DMS153 treated with DMSO at 0.1 percent for 48 hours (cell line): Measurements from ENCODE around the gene MOK.
"Not testable (repeated sequence)": the region's sequence is repeated elsewhere in the genome, so short reads cannot be mapped to it uniquely, and the experiment has no call there.

Source experiments
- DNase-seq: peaks from one replicate; lab custom pipeline; 2025; ENCODE audit not compliant: unreplicated experiment; lab: John Stamatoyannopoulos, UW

The MOK gene

GRCh38 chr14:102249981-102250380 lies 55.0 kb downstream of the MOK start:
- DNase-seq, result no peak

GRCh38 chr14:102249041-102249440 lies 55.9 kb downstream of the MOK start:
- no peak for DNase-seq

GRCh38 chr14:102248121-102248520 lies 56.8 kb downstream of the MOK start:
- DNase-seq, result no peak

- DNase-seq, result no peak
Measured at GRCh38 chr14:102246071-102246470, 58.9 kb downstream of the MOK start.

GRCh38 chr14:102243795-102244194 lies 61.2 kb downstream of the MOK start:
- not testable (repeated sequence) for DNase-seq

GRCh38 chr14:102241147-102241546 lies 63.8 kb downstream of the MOK start:
- DNase-seq, result no peak

- DNase-seq, result not testable (repeated sequence)
Measured at GRCh38 chr14:102240481-102240880, 64.5 kb downstream of the MOK start.

DNA sequence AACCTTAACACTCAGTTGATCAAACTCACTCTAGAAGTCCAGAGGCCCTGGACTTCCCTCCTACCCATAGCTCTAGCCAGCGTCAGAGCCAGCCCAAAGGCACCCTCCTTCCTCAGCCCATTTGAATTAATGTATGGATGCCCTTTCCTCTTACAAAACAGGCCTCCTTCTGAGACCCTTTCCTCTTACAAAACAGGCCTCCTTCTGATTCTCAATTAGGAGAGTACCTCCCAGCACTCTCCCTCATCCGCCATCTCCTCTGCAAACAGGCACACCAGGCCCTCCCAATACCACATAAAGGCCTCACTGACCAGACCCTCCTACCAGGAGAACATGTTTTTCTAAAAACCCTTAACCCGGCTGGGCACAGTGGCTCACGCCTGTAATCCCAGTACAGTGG lies 65.7 kb downstream of the MOK start:
- DNase-seq, result no peak

- DNase-seq, result no peak
Measured at GRCh38 chr14:102238766-102239165, 66.2 kb downstream of the MOK start.

DNA sequence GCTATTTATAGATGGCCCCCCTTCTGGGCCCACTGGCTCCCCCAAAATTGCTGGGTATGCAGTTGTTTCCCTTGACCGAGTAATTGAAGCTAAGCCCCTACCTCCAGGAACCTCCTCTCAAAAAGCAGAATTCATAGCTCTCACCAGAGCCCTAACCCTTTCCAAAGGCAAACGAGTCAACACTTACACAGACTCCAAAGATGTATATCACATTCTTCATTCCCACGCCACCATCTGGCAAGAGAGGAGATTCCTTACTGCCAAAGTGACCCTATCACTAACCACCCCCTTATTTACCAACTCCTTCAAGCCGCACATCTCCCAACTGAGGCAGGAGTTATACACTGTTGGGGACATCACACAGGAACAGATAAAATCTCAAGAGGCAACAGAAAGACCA lies 66.8 kb downstream of the MOK start:
- no peak for DNase-seq

DNA sequence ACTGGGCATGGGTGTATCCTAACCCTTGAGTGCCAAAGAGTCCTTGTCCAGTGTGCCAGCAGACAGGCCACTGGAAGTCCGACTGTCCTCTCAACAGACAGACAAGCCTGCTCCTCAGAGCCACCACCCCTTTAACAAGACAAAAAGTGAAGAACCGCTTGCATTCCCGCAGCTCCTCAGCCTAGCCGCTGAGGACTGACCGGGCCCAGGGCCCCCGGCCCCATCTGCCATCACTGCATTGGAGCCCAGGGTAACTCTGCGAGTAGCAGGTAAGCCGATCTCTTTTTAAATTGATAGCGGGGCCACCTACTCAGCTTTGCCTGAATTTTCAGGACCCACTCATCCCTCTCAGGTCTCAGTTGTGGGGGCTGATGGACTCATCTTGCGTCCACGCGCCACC lies 68.9 kb downstream of the MOK start:
- DNase-seq, result no peak

DNA sequence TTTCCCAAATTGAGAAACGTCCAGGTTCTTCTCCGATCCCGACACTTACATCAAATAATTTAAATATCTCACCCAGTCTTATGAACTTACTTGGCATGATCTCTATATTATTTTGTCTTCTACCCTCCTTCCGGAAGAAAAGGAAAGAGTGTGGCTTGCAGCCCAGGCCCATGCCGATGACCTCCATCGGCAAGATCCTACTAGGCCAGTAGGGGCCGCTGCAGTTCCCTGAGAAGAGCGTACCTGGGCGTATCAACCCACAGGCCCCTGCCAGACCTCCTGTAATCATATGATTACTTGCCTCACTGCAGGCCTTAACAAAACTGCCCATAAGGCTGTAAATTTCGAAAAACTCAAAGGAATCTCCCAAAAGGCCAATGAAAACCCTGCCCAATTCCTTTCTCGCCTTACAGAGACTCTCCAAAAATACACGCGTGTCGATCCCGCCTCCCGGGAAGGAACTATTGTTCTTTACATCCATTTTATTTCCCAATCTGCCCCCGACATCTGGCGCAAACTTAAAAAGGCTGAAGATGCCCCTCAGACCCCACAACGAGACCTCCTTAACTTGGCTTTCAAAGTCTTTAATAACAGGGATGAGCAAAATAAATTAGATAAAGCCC lies 69.6 kb downstream of the MOK start:
- peak; percentile 5 for DNase-seq

- DNase-seq, result no peak
Measured at GRCh38 chr14:102234331-102235264, 70.4 kb downstream of the MOK start.

- no peak for DNase-seq
Measured at GRCh38 chr14:102233081-102233480, 71.9 kb downstream of the MOK start.

- no peak for DNase-seq
Measured at GRCh38 chr14:102232348-102232625, 72.7 kb downstream of the MOK start.

DNA sequence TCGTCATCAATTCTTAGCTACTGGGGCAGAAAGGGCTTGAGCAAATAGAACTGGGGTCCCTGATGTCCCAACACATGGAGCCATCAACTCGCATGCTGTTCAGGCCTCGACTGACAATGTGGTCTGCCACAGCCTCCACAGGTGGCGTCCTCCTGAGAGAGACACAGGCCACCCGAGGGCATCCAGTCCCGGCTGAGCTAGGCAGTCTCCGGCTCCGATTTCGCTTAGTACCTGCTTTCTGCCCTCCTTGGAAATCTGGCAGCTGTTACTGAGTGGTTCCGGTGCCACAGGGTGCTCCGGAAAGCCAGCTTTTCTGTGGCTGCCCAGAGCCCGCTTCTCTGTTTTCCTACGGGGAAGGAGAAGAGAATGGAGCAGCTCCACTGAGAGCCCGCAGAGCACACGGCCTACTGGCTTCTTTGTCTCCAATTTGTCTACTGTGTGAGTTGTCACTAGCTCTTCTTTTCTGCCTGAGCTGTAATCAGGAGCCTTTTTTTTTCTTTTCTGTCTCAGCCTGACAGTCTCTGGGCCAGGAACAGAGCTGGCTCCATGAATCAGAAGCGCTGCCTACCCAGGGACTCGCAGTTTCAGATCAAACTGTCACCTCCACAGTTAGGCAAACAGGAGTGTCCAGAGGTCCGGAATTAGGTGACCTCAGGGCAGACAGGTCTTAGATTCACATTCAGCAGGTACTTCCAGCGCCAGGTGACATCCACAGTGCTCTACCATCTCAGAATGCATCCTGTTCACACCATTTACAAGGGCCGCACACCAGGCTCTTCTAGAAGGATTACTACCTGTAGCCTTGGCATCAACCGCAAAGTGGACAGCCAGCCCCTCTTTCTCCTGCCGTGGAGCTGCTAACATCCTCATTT lies 73.3 kb downstream of the MOK start:
- DNase-seq, result no peak

GRCh38 chr14:102230481-102231210 lies 74.3 kb downstream of the MOK start:
- DNase-seq, result no peak

GRCh38 chr14:102229739-102230092 lies 75.2 kb downstream of the MOK start:
- no peak for DNase-seq

GRCh38 chr14:102229071-102229738 lies 75.8 kb downstream of the MOK start:
- no peak for DNase-seq

- DNase-seq, result no peak
Measured at GRCh38 chr14:102227184-102227964, 77.6 kb downstream of the MOK start.
